Measurements from ENCODE around the gene COMTD1. TPM values are rescaled to one million over a fixed set of nuclear protein-coding genes. Genes with fewer than 3 reads are reported as not detected.

Gene COMTD1
- total RNA-seq, 3 donors from 2014 or later (not counting 1 experiment from before 2014, with no cell fraction given): 19.9 to 25.1 (median 20.1) TPM

- peaks cover 52% of the 10 kb centered on the region for H3K36me3 ChIP-seq (ENCODE audit: control insufficient read depth, insufficient read depth, low read length)
Observed at GRCh38 chr10:75229971-75230370, 5.8 kb downstream of the COMTD1 start.

GRCh38 chr10:75228834-75229233 is 6.9 kb downstream of the COMTD1 start:
- H3K4me3 Mint-ChIP-seq: no peak overlapping the region
- no peak overlapping the region for H3K4me3 ChIP-seq (ENCODE audit: low read length)
- peaks cover 5% of the 10 kb centered on the region for H3K4me1 ChIP-seq (ENCODE audit: control insufficient read depth, insufficient read depth, low read length)
- peaks cover 6% of the 10 kb centered on the region for H3K36me3 Mint-ChIP-seq
- TF ChIP-seq CTCF (IDR thresholded peaks at IDR 0.05): no peak
- H3K27me3 Mint-ChIP-seq (ENCODE audit: low read depth in 2 of 2): no peaks in the 10 kb centered on the region
- whole genome bisulfite sequencing (ENCODE audit: insufficient coverage): 90% methylated on average over 4 of the region's 4 CpGs
- H3K27me3 ChIP-seq (ENCODE audit: control insufficient read depth, insufficient read depth, low read length): no peaks in the 10 kb centered on the region
- peak overlapping the region; percentile 86 to 94 for H3K27ac Mint-ChIP-seq
- DNase-seq: no peak
- no peaks in the 10 kb centered on the region for H3K9me3 Mint-ChIP-seq
- H3K36me3 ChIP-seq (ENCODE audit: control insufficient read depth, insufficient read depth, low read length): peaks cover 61% of the 10 kb centered on the region
- intact Hi-C loops (cut with micrococcal nuclease): no loop called here
- no peak for ATAC-seq
- H3K4me1 Mint-ChIP-seq: peaks cover 38 to 42% of the 10 kb centered on the region in 2 donors
- no peak overlapping the region for H3K27ac ChIP-seq (ENCODE audit: low read length)
- H3K9me3 ChIP-seq (ENCODE audit: control insufficient read depth, insufficient read depth, low read length): no peaks in the 10 kb centered on the region

More at GRCh38 chr10:75229971-75230370, 5.8 kb downstream of the COMTD1 start:
- Histone ChIP-seq H3K27ac (ENCODE audit: low read length) (peak overlapping the region; percentile 4), H3K27me3 (ENCODE audit: control insufficient read depth, insufficient read depth, low read length) (no peaks in the 10 kb centered on the region), H3K9me3 (ENCODE audit: control insufficient read depth, insufficient read depth, low read length) (no peaks in the 10 kb centered on the region), H3K4me1 (ENCODE audit: control insufficient read depth, insufficient read depth, low read length) (peaks cover 11% of the 10 kb centered on the region), H3K4me3 (ENCODE audit: low read length) (no peak overlapping the region)
- Mint-ChIP-seq H3K27ac (peak overlapping the region; percentile 86 to 94), H3K9me3 (no peaks in the 10 kb centered on the region), H3K4me1 (peaks cover 26 to 30% of the 10 kb centered on the region in 2 donors), H3K4me3 (peak overlapping the region; percentile 13), H3K36me3 (peaks cover 6% of the 10 kb centered on the region), H3K27me3 (ENCODE audit: low read depth in 2 of 2) (no peaks in the 10 kb centered on the region)
- no peak for TF ChIP-seq CTCF (IDR thresholded peaks at IDR 0.05)
- 100% methylated on average over 2 of the region's 3 CpGs for WGBS (ENCODE audit: insufficient coverage)
- intact Hi-C loops (cut with micrococcal nuclease): loop anchor here (1.0 kb wide), 2 partner anchors 19 to 42 kb away; no protein-coding TSS in a partner anchor
- DNase-seq: no peak
- no peak for ATAC-seq

GRCh38 chr10:75228278-75228677 is 7.5 kb downstream of the COMTD1 start:
- 91% methylated on average over 3 of the region's 3 CpGs for WGBS (ENCODE audit: insufficient coverage)
- no peaks in the 10 kb centered on the region for H3K27me3 Mint-ChIP-seq (ENCODE audit: low read depth in 2 of 2)
- DNase-seq: no peak

More at GRCh38 chr10:75228278-75228677, 7.5 kb downstream of the COMTD1 start:
- Histone ChIP-seq H3K27ac (ENCODE audit: low read length) (no peak overlapping the region), H3K4me3 (ENCODE audit: low read length) (no peak overlapping the region), H3K4me1 (ENCODE audit: control insufficient read depth, insufficient read depth, low read length) (no peaks in the 10 kb centered on the region), H3K9me3 (ENCODE audit: control insufficient read depth, insufficient read depth, low read length) (no peaks in the 10 kb centered on the region), H3K27me3 (ENCODE audit: control insufficient read depth, insufficient read depth, low read length) (no peaks in the 10 kb centered on the region), H3K36me3 (ENCODE audit: control insufficient read depth, insufficient read depth, low read length) (peaks cover 67% of the 10 kb centered on the region)
- H3K4me3 Mint-ChIP-seq: no peak overlapping the region
- intact Hi-C loops (cut with micrococcal nuclease): no loop called here
- no peak for TF ChIP-seq CTCF (IDR thresholded peaks at IDR 0.05)
- H3K36me3 Mint-ChIP-seq: peaks cover 6% of the 10 kb centered on the region
- peak overlapping the region; percentile 86 to 94 for H3K27ac Mint-ChIP-seq
- H3K4me1 Mint-ChIP-seq: peaks cover 40% of the 10 kb centered on the region in 2 donors
- ATAC-seq: no peak
- H3K9me3 Mint-ChIP-seq: no peaks in the 10 kb centered on the region

Measured in natural killer cell (primary cell).